ENCODE data around the gene NGEF.
"Not testable (repeated sequence)": the region's sequence is repeated elsewhere in the genome, so short reads cannot be mapped to it uniquely, and the experiment has no call there.

Gene NGEF, protein sequence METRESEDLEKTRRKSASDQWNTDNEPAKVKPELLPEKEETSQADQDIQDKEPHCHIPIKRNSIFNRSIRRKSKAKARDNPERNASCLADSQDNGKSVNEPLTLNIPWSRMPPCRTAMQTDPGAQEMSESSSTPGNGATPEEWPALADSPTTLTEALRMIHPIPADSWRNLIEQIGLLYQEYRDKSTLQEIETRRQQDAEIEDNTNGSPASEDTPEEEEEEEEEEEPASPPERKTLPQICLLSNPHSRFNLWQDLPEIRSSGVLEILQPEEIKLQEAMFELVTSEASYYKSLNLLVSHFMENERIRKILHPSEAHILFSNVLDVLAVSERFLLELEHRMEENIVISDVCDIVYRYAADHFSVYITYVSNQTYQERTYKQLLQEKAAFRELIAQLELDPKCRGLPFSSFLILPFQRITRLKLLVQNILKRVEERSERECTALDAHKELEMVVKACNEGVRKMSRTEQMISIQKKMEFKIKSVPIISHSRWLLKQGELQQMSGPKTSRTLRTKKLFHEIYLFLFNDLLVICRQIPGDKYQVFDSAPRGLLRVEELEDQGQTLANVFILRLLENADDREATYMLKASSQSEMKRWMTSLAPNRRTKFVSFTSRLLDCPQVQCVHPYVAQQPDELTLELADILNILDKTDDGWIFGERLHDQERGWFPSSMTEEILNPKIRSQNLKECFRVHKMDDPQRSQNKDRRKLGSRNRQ

GRCh38 chr2:233013027-233013461 is at the start of gene NGEF:
Gene NGEF, minus strand, starts transcription at chr2:233013256. Its CDS starts 38,366 bp downstream, at chr2:232974890.
- DNase-seq = no peak

GRCh38 chr2:233062451-233062850 is 49.4 kb upstream of the NGEF start:
- no peak for DNase-seq

DNA sequence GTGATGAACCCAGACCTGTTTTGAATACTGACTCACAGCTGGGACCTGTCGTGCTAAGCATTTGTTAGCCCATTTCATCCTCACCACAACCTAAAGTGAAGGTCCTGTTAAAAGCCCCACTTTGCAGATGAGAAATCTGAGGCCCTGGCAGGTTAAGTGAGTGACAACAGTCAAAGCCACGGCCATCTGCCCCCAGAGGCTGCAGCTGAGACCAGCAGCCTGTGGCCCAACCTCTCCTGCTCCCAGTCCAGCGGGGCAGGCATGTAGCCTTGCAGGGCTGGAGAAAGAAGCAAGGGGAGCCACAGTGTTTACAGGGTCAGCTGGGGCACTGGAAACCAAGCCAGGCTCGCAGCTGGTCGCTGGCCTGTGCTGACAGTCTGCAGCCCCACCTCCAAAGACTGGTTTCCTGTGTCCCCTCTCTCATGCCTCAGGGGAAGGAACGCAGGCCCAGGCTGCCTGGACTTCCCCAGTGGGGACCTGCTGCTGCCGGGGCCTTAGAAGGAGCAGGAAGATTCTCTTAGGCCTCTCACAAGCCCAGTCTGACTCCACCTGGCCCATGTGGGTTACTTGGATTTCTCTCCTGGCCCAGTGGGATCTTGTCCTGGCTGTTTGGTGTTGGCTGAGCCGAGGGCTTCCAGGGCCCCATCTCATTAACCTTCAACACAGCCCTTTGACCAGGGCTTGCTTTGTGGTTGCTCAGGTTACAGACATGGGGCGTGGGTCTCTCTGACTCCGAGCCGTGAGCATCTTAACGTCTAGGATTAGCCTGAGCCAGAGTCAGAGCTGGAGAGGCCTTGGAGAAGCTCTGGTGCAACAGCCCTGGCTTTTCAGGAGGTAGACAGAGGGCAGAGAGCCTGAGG is 48.8 kb upstream of the NGEF start:
- peak in 1 of 2 donors; percentile 36 for DNase-seq

DNA sequence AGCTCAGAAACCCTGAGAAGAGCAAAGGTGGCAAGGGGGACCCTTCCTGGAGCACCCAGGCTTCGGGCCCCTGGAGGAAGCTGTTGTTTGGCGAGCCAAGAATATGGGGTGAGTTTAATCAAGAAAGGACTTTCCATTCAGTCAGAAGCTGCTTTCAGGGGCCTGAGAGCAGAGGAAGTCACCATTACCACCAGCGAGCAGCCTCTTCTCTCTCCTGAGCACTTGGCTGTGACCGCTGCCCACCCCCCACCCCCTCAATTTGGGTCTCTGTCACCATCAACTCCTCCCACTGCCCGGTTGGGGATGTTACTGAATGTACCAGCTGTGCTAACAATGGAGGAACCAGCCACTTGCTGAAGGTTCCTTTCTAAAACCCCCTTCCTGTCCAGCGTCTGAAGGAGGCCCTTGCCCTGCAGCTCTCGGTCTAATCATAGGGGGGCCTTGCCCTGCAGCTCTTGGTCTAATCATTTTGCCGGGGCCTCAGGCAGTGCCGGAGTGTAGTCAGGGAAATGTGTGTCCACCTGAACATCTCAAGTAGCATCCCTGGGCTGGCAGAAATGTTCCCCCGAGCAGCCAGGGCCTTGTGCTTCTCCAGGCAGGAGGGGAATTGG is 48.0 kb upstream of the NGEF start:
- peak in 1 of 2 donors; percentile 50 for DNase-seq

DNA sequence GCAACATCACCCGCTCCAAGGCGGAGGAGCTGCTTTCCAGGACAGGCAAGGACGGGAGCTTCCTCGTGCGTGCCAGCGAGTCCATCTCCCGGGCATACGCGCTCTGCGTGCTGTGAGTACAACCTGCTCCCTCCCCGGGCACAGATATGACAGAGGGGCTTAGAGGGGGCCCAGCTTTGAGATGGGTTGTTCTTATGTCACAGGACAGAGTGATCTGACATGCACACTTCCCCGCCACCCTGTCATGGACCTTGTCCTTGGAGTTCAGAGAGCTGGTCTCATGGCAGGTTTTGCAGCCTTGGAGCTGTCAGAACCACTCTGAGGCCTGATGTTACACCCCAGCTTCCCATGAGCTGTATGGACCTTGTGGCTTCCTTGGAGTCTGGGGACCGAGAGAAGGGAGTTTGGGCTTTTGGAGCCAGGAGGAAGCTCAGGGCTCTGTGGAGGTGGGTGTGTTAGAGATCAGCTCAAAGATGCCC is 47.5 kb upstream of the NGEF start:
- no peak for DNase-seq

DNA sequence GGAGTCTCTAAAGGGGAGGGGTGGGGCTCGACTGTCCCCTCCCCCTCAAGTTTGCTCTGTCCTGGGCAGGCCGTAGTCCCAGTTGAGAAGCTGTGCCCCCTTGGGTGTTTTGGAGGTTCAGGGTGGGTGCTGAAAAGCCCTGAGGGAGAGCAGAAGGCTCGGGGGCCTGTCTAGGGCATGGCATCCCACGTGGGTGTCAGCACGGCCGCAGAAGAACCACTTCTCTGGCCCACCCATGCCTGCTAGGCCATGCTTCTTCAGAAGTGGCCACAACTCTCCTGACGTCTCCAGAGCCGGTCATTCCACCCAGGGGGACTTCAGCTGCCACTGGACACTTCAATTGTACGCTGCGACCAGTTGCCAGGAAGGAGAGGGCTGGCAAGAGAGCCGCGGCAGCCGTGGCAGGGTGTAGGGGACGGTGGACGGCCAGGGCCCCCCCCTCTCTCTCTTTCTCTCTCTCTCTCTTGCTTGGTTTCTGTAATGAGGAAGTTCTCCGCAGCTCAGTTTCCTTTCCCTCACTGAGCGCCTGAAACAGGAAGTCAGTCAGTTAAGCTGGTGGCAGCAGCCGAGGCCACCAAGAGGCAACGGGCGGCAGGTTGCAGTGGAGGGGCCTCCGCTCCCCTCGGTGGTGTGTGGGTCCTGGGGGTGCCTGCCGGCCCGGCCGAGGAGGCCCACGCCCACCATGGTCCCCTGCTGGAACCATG is 46.9 kb upstream of the NGEF start, which contains the start of gene INPP5D:
TSS of gene INPP5D (plus strand) at position 546 of the 704 bp plus-strand sequence. CDS start at position 683, 137 bp downstream.
- peak; percentile 85 to 87 for DNase-seq

DNA sequence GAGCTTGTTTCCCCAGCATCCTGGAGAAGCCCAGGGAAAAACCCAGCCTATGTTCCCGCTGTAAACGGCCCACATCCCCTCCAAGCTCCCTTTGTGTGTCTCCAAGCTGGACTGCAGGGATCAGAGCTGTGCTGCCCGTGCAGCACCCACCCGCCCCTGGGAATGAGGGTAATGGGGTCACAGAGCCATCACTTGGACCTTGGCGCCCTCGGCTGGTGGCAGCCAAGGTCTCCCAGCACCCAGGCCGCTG is 46.4 kb upstream of the NGEF start:
- no peak for DNase-seq

DNA sequence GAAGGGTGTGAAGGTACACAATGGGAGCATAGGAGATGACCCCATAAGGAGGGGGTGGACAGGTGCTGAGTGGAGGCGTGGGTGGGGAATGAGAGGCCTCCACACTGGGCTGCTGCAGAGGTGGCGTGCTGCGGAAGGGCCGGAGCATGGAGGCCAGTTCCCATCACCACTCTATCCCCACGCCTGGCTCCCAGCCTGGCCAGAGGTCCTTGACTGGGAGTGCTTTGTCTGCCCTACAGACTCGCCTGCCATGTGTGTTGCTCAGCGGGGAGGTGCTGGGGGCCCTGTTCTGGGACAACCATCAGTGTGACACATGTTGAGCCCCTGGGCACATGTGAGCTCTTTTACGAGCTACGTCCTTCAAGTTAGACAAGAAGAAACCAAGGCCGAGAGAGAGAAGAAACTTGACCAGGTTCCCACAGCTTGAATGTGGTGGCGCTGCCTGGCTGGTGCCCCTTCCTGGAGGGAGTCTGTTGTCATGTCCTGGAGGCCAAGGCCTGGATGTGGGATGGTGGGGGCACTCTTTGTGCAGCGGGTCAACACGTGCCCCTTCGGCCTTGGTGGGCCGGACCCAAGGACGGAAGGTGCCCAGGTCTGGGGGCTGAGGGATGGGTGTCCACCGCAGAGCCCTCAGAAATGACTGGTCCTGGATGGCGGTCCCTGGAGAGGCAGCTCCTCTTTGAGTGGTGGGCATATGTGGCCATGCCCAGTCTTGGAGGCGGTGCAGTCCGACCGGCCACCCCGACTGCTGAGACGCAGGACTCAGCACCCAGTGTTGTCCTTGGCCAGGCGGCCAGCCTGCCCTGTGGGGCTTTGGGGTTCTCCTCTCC is 45.9 kb upstream of the NGEF start:
- DNase-seq = no peak

DNA sequence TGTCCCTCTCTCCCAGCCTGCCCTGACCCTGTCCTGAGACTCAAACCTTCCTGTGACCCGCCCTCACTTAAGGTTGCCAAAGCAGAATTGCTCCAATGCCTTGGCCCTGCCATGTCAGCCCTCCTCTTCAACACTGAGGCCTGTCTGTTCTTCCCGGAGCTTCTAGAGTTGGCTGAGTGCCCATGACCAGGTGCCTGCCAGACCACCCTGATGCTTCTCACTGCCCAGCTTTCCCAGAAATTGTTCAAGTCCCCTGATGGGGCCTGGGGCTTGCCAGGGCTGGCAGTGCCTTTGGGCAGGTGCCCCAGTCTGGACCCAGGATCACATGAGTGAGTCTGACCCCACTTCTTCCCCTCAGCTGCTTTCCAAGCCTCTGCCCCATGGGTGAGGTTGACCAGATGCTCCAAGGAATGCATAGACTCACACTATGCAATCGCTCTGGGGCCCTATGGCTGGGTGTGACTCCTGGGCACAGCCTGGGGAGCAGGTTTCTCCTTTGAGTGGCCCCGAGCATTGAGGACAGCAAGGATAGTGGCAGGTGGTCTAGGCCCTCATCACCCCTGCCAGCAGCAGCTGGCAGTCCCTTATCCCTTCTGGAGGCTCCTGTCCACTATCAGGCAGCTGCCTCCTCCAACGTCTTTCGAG is 44.0 kb upstream of the NGEF start:
- DNase-seq = peak in 1 of 2 donors; percentile 4

DNA sequence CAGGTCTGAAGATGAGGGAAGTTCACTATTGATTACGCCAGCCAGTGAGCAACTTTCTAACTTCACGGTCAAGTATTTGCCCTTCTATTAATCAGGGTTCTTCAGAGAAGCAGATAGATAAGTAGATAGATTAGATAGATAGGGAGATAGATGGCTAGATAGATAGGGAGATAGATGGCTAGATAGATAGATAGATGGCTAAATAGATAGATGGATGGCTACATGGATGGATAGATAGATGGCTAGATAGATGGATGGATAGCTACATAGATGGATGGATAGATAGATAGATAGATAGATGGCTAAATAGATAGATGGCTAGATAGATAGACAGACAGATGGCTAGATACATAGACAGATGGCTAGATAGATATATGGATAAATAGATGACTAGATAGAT is 42.3 kb upstream of the NGEF start:
- no peak for DNase-seq

- DNase-seq = peak; percentile 61 to 70
These were observed 41.1 kb upstream of the NGEF start for GRCh38 chr2:233053928-233054784.

DNA sequence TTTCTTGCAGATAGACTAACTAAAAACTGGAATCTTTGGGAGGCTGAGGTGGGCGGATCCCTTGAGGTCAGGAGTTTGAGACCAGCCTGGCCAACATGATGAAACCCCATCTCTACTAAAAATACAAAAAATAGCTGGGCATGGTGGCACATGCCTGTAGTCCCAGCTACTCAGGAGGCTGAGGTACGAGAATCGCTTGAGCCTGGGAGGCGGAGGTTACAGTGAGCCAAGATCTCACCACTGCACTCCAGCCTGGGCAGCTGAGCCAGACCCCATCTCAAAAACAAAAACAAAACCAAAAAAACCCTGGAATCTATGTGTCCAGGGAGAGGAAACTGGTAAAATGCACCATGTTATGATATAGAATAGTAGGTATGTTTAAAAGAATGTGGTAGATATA is 39.5 kb upstream of the NGEF start:
- not testable (repeated sequence) for DNase-seq

DNA sequence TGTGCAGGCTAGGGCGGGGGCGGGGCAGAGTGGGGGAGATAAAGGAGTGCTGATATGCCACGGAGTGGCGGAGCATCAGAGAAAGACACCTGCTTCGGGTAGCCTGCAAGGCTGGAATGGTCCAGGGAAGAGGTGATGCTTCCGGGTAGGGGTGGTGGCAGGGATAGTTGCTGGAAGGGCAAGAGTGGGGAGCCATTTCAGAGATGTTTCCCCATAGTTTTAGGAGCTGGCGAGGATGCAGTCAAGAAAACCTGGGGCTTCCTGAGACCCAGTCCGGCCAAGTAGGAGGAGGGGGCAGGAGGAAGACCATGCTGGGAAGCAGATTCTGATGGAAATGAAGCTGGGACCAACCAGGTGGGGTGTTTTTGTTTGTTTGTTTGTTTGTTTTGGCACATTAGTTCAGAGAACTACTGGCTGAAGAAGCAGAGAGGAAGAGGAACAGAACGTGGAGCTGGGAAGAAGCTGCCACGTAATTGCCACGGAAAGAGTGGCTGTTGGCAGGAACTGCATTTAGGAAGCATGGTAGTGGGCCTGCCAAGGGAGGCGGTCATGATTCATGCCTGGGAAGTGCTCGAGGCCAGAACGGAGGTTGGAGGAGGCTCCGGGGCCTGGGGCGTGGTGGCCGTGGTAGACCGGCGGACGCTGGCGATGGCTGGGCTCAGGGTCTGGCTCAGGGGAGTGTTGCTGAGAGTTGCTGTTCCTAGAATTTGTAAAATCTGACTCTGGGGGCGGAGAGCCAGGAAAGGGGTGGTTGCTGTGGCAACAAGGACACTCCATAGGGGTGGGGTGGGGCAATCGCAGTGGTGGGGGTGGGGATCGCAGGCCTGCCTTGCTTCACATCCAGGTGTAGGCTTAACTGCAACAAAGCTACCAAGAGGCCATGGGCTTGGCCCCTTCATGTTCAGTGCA is 38.4 kb upstream of the NGEF start:
- peak in 1 of 2 donors; percentile 26 for DNase-seq

DNA sequence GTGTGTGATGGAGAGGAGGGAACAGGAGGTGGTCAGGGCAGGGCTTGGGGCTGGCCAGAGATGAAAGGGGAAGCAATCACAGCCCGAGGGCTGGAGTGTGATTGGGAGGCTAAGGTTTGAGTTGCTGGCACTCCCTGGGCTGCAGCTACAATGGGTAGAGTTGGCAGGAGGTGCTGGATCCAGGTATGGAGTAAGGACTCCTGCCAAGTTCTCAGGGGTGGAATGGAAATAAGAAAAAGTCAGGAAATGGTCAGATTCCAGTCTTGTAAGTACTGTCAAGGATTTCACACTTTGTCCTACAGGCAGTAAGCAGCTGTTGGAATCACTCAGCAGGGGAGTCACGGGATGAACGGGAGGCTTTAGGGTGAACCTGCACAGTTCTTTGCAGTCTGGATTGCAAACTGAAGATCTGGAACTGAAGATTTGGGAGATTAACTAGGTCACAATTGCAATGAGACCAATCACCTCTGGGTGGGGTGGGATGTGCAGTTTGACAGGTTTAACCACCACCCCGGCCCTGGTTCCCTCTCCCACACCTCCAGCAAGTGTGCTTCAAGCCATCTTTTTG is 36.2 kb upstream of the NGEF start:
- DNase-seq = peak in 1 of 2 donors; percentile 20

DNA sequence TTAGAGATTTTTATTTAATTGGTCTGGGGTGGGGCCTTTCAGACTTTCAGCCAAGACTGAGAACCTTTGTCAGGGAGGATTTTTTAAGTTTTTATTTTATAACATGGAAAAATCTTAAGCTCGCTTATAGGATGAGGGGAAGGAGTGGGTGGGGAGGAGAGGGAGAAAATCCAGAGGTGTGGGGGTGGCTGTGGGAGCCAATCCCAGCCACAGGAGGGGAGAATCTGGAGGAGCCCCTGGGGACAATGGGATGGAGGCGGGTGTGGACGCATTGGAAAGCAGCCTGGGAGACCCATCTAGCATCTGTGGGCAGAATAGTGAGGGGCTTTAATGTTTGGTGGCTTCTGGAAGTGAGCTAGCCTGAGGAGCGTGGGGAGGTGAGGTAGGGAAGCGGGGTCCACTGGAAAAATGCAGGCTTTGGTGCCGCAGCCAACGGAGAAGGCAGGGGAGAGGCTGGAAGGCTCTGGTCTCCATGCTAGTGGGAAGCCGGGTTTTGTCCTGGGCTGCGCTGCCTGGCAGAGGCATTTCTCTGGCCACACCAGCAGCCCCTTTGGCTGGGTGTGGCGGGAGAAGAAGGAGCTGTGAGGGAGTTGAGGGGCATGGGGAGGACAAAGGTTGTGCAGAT is 35.6 kb upstream of the NGEF start:
- DNase-seq = no peak

DNA sequence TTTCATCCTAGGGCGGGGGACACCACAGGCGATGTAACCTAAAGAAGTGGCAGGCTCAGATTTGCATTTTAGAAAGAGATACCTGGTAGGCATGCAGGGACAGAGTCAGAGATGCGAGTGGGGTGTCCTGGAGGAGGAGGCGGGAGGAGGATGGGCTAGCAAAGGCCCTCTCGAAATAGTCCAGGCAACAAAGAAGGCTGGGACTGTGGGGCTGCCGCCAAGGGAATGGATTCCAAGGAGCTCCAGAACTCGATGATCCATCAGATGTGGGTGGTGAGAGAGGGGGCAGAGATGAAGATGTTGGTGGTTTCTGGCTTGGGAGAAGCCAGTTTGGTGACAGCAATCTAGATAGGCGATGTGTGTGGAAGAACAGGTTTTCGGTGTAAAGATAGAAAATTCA is 34.6 kb upstream of the NGEF start:
- DNase-seq = no peak

DNA sequence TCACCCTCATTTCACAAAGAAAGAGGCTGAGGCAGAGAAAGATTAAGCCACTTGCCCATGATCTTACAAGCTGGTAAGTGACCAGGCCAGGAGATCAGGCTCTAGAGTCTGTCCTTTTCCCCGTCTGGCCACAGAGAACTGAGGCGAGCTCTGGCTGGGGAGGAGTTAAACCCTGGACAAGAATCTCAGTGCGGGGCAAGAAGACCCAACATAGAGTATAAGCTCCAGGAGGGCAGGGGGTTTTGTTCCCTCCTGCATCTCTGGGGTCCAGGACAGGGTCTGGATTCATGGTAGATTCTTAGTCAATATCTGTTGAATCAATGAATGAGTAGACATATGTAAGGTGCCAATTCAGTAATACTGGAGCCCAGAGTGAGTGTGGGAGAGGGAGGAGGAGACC is 34.1 kb upstream of the NGEF start:
- no peak for DNase-seq
